ENCODE measurements around the gene SUMF2.
"Not testable (repeated sequence)": the region's sequence is repeated elsewhere in the genome, so short reads cannot be mapped to it uniquely, and the experiment has no call there.

SUMF2 gene

GRCh38 chr7:56112244-56112643 is 48.2 kb downstream of the SUMF2 start:
- H3K27me3 ChIP-seq (replicated peaks; ENCODE audit: control insufficient read depth, insufficient read depth, low read length); H3K4me3 ChIP-seq (ENCODE audit: low read length); H3K9me3 ChIP-seq (ENCODE audit: control insufficient read depth, low read length); H3K9ac ChIP-seq (ENCODE audit: low read length); H3K4me1 ChIP-seq (ENCODE audit: control insufficient read depth, insufficient read depth, low read length); H3K36me3 ChIP-seq (ENCODE audit: control insufficient read depth, insufficient read depth, low read length, severe bottlenecking); DNase-seq (ENCODE audit: low read depth): not testable (repeated sequence)

GRCh38 chr7:56115852-56116538 is 51.9 kb downstream of the SUMF2 start, which contains the start of gene NUPR2:
TSS of gene NUPR2 (minus strand) at chr7:56116417. CDS start at chr7:56116314, 103 bp downstream.
- Histone ChIP-seq H3K9me3 (ENCODE audit: control insufficient read depth, low read length) (no peaks in the 10 kb centered on the region), H3K27me3 (replicated peaks; ENCODE audit: control insufficient read depth, insufficient read depth, low read length) (peaks cover 3% of the 10 kb centered on the region), H3K9ac (ENCODE audit: low read length) (no peak within 1 kb of the TSS), H3K4me1 (ENCODE audit: control insufficient read depth, insufficient read depth, low read length) (no peaks in the 10 kb centered on the region), H3K4me3 (ENCODE audit: low read length) (no peak within 1 kb of the TSS), H3K36me3 (ENCODE audit: control insufficient read depth, insufficient read depth, low read length, severe bottlenecking) (no peaks in the 10 kb centered on the region)
- no peak for DNase-seq (ENCODE audit: low read depth)

DNA sequence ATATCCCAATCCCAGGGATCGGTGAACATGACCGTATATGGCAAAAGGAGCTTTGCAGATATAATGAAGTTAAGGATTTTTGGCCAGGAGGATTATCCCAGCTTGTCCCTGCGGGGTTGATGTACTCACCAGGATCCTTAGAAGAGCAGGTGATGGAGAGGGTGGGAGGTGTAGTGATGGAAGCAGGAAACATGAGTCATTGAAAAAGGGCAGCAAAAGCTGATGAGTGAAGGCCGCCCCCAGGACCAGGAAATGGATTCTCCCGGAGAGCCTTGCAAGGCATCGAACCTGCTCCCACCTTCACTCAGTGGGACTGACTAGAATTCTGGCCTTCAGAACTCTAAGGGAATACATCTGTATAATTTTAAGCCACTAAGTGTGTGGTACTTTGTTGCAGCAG is 57.4 kb downstream of the SUMF2 start:
- Histone ChIP-seq H3K4me1 (ENCODE audit: control insufficient read depth, insufficient read depth, low read length) (no peaks in the 10 kb centered on the region), H3K27me3 (replicated peaks; ENCODE audit: control insufficient read depth, insufficient read depth, low read length) (peaks cover under 1% of the 10 kb centered on the region), H3K36me3 (ENCODE audit: control insufficient read depth, insufficient read depth, low read length, severe bottlenecking) (no peaks in the 10 kb centered on the region), H3K9ac (ENCODE audit: low read length) (no peak overlapping the region), H3K9me3 (ENCODE audit: control insufficient read depth, low read length) (no peaks in the 10 kb centered on the region), H3K4me3 (ENCODE audit: low read length) (no peak overlapping the region)
- no peak for DNase-seq (ENCODE audit: low read depth)

- no peaks in the 10 kb centered on the region for H3K9me3 ChIP-seq (ENCODE audit: control insufficient read depth, low read length)
- DNase-seq (ENCODE audit: low read depth) = no peak
- H3K4me1 ChIP-seq (ENCODE audit: control insufficient read depth, insufficient read depth, low read length) = no peaks in the 10 kb centered on the region
- no peak overlapping the region for H3K9ac ChIP-seq (ENCODE audit: low read length)
- H3K27me3 ChIP-seq (replicated peaks; ENCODE audit: control insufficient read depth, insufficient read depth, low read length) = no peaks in the 10 kb centered on the region
- H3K4me3 ChIP-seq (ENCODE audit: low read length) = no peak overlapping the region
- no peaks in the 10 kb centered on the region for H3K36me3 ChIP-seq (ENCODE audit: control insufficient read depth, insufficient read depth, low read length, severe bottlenecking)
These were observed 60.9 kb downstream of the SUMF2 start for GRCh38 chr7:56124981-56125380.

GRCh38 chr7:56125831-56126230 is 61.7 kb downstream of the SUMF2 start:
- no peaks in the 10 kb centered on the region for H3K4me1 ChIP-seq (ENCODE audit: control insufficient read depth, insufficient read depth, low read length)
- H3K9ac ChIP-seq (ENCODE audit: low read length) = no peak overlapping the region
- no peak for DNase-seq (ENCODE audit: low read depth)
- H3K4me3 ChIP-seq (ENCODE audit: low read length) = no peak overlapping the region
- no peaks in the 10 kb centered on the region for H3K36me3 ChIP-seq (ENCODE audit: control insufficient read depth, insufficient read depth, low read length, severe bottlenecking)
- no peaks in the 10 kb centered on the region for H3K9me3 ChIP-seq (ENCODE audit: control insufficient read depth, low read length)
- no peaks in the 10 kb centered on the region for H3K27me3 ChIP-seq (replicated peaks; ENCODE audit: control insufficient read depth, insufficient read depth, low read length)

DNA sequence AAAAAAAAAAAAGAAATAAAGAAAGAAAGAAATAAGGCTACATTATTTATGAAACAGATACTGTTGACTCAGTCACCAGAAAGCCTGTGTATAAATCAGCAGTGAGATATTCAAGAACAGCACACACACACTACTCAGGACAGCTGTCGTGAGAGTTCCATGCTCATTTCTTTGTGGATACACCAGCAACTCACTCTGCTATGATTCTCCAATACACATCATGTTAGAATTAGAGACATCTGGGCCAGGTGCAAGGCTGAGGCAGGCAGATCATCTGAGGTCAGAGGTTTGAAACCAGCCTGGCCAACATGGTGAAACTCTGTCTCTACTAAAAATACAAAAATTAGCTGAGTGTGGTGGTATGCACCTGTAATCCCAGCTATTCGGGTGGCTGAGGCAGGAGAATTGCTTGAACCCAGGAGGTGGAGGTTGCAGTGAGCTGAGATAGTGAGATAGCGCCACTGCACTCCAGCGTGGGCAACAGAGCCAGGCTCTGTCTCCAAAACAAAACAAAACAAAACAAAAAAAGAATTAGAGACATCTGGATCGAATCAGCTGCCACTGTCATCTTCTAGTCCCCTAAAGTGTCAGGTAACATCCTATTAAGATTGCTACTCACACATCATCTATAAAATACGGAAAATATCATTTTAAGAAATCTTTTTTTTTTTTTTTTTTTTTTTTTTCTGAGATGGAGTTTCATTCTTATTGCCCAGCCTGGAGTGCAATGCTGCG is 63.3 kb downstream of the SUMF2 start:
- H3K36me3 ChIP-seq (ENCODE audit: control insufficient read depth, insufficient read depth, low read length, severe bottlenecking) = no peaks in the 10 kb centered on the region
- no peak overlapping the region for H3K9ac ChIP-seq (ENCODE audit: low read length)
- H3K27me3 ChIP-seq (replicated peaks; ENCODE audit: control insufficient read depth, insufficient read depth, low read length) = no peaks in the 10 kb centered on the region
- no peaks in the 10 kb centered on the region for H3K4me1 ChIP-seq (ENCODE audit: control insufficient read depth, insufficient read depth, low read length)
- no peak overlapping the region for H3K4me3 ChIP-seq (ENCODE audit: low read length)
- H3K9me3 ChIP-seq (ENCODE audit: control insufficient read depth, low read length) = no peaks in the 10 kb centered on the region
- DNase-seq (ENCODE audit: low read depth) = no peak

Data from adipocyte (in vitro differentiated cells).